GM23338 (cell line): ENCODE results near the gene VARS2.

Experiments
- CREB1 ChIP-seq: fragments of 250-450 bp; sonication (Bioruptor Pico); IDR thresholded peaks from 2 replicates; pipeline ENCODE4 v1.5.0; 2020; ENCODE audit warnings: low read depth, mild to moderate bottlenecking, moderate library complexity
- EZH2 ChIP-seq: fragments of 200-600 bp; sonication (generic); IDR thresholded peaks from one replicate; pipeline ENCODE4 v1.8.0; 2017; ENCODE audit warnings: antibody characterized with exemption, mild to moderate bottlenecking, low read depth; ENCODE audit not compliant: unreplicated experiment
- EZH2phosphoT487 ChIP-seq: fragments of 200-600 bp; sonication (generic); IDR thresholded peaks from one replicate; pipeline ENCODE4 v1.8.1; 2018; ENCODE audit warnings: antibody characterized with exemption; ENCODE audit not compliant: unreplicated experiment
- JUNB ChIP-seq: IDR thresholded peaks from one replicate; pipeline ENCODE4 v1.6.1; 2016; ENCODE audit warnings: antibody characterized with exemption; ENCODE audit not compliant: unreplicated experiment
- POLR2AphosphoS5 ChIP-seq: IDR thresholded peaks from 2 replicates; pipeline ENCODE4 v1.6.1; 2016; ENCODE audit warnings: antibody characterized with exemption, low read depth
- STAT1 ChIP-seq: IDR thresholded peaks from one replicate; pipeline ENCODE4 v1.6.1; 2016; ENCODE audit warnings: antibody characterized with exemption; ENCODE audit not compliant: unreplicated experiment
- TF ChIP-seq, protein P1 (sequence below), 2 experiments: fragments of 200-600 bp in 1 of 2; sonication (generic) in 1 of 2; conservative IDR thresholded peaks; 2 replicates each; pipeline versions ENCODE4 v1.5.1 to v1.6.1; 2016 to 2017; ENCODE audit warnings: antibody characterized with exemption in 2 of 2, low read depth in 2 of 2, mild to moderate bottlenecking in 2 of 2, moderate library complexity in 1 of 2
- TF ChIP-seq, protein P2 (sequence below): IDR thresholded peaks from one replicate; pipeline ENCODE4 v1.6.1; 2018; ENCODE audit warnings: antibody characterized with exemption; ENCODE audit not compliant: unreplicated experiment
- TF ChIP-seq, protein P3 (sequence below): IDR thresholded peaks from 2 replicates; pipeline ENCODE4 v1.6.1; 2016; ENCODE audit warnings: antibody characterized with exemption

DNA sequence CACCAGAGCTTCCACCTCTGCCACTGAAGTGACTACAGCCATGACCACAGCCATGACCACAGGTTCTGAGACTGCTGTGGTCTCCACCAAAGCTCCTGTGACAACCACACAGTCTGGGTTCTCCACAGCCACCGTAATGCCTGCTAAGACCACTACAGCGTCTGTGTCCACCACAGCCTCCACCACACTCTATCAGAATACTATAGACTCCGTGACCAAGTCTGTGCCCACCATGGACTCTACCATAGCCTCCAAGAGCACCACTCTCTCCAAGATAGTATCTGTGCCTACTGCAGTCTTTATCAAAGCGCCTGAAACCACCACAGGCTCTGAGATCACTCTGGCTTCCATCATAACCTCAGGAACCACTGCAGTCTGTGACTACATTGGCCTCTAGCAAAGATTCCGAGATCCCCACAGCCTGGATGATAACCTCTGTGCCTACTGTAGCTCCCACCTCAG lies 51.1 kb downstream of the VARS2 start:
- TF ChIP-seq, protein P1, sequence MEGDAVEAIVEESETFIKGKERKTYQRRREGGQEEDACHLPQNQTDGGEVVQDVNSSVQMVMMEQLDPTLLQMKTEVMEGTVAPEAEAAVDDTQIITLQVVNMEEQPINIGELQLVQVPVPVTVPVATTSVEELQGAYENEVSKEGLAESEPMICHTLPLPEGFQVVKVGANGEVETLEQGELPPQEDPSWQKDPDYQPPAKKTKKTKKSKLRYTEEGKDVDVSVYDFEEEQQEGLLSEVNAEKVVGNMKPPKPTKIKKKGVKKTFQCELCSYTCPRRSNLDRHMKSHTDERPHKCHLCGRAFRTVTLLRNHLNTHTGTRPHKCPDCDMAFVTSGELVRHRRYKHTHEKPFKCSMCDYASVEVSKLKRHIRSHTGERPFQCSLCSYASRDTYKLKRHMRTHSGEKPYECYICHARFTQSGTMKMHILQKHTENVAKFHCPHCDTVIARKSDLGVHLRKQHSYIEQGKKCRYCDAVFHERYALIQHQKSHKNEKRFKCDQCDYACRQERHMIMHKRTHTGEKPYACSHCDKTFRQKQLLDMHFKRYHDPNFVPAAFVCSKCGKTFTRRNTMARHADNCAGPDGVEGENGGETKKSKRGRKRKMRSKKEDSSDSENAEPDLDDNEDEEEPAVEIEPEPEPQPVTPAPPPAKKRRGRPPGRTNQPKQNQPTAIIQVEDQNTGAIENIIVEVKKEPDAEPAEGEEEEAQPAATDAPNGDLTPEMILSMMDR (conservative IDR thresholded peaks at IDR 0.05; ENCODE audit: low read depth in 2 of 2): no peak
- TF ChIP-seq JUNB: no peak
- TF ChIP-seq, protein P2, sequence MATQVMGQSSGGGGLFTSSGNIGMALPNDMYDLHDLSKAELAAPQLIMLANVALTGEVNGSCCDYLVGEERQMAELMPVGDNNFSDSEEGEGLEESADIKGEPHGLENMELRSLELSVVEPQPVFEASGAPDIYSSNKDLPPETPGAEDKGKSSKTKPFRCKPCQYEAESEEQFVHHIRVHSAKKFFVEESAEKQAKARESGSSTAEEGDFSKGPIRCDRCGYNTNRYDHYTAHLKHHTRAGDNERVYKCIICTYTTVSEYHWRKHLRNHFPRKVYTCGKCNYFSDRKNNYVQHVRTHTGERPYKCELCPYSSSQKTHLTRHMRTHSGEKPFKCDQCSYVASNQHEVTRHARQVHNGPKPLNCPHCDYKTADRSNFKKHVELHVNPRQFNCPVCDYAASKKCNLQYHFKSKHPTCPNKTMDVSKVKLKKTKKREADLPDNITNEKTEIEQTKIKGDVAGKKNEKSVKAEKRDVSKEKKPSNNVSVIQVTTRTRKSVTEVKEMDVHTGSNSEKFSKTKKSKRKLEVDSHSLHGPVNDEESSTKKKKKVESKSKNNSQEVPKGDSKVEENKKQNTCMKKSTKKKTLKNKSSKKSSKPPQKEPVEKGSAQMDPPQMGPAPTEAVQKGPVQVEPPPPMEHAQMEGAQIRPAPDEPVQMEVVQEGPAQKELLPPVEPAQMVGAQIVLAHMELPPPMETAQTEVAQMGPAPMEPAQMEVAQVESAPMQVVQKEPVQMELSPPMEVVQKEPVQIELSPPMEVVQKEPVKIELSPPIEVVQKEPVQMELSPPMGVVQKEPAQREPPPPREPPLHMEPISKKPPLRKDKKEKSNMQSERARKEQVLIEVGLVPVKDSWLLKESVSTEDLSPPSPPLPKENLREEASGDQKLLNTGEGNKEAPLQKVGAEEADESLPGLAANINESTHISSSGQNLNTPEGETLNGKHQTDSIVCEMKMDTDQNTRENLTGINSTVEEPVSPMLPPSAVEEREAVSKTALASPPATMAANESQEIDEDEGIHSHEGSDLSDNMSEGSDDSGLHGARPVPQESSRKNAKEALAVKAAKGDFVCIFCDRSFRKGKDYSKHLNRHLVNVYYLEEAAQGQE: no peak
- TF ChIP-seq EZH2: no peak
- no peak for TF ChIP-seq POLR2AphosphoS5
- TF ChIP-seq STAT1: no peak
- no peak for TF ChIP-seq EZH2phosphoT487
- TF ChIP-seq, protein P3, sequence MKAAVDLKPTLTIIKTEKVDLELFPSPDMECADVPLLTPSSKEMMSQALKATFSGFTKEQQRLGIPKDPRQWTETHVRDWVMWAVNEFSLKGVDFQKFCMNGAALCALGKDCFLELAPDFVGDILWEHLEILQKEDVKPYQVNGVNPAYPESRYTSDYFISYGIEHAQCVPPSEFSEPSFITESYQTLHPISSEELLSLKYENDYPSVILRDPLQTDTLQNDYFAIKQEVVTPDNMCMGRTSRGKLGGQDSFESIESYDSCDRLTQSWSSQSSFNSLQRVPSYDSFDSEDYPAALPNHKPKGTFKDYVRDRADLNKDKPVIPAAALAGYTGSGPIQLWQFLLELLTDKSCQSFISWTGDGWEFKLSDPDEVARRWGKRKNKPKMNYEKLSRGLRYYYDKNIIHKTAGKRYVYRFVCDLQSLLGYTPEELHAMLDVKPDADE: no peak
- no peak for TF ChIP-seq CREB1 (CRISPR knock-in tag)
